Panc1 (cell line): ENCODE measurements around the gene TMEM37. TPM values are rescaled to one million over a fixed set of nuclear protein-coding genes. Genes with fewer than 3 reads are reported as not detected.

Source experiments
- ATAC-seq: fragments of 200-7000 bp; cut with Tn5 transposase; 2 replicates; pipeline ENCODE4 v1.9.1; 2020; ENCODE audit warnings: mild to moderate bottlenecking, moderate library complexity
- BruUV-seq: library from RNA; stranded (reverse); fragments of 400-500 nt; replicated peaks from 2 replicates; lab custom pipeline; 2021; lab: Mats Ljungman, UMichigan
- CTCF ChIA-PET: fragments of 300-600 bp; sonication (Branson Sonifier 250); formaldehyde crosslinking; loops from one replicate; lab custom pipeline; 2022; ENCODE audit warnings: antibody characterized with exemption; lab: Charles Lee
- POLR2A ChIA-PET: fragments of 300-600 bp; sonication (Branson Sonifier 250); formaldehyde crosslinking; loops from one replicate; lab custom pipeline; 2022; ENCODE audit warnings: antibody characterized with exemption; lab: Charles Lee
- DNase-seq: peaks from one replicate; pipeline ENCODE4 v3.0.0-alpha.2; 2010; ENCODE audit warnings: low read depth, low spot score
- H3K27ac ChIP-seq: 2 replicates; pipeline ENCODE4 v1.5.1; 2011; ENCODE audit warnings: mild to moderate bottlenecking, low read length, inconsistent platforms
- H3K27me3 ChIP-seq: fragments of 200-500 bp; sonication (Bioruptor generic); 2 replicates; pipeline ENCODE4 v1.6.0; 2014; ENCODE audit warnings: low read length, inconsistent platforms; ENCODE audit not compliant: control insufficient read depth, insufficient read depth
- H3K36me3 ChIP-seq: fragments of 200-500 bp; sonication (Bioruptor generic); 2 replicates; pipeline ENCODE4 v1.5.1; 2014; ENCODE audit warnings: inconsistent platforms, mild to moderate bottlenecking, low read length, moderate library complexity; ENCODE audit not compliant: control insufficient read depth, insufficient read depth
- H3K4me1 ChIP-seq: 2 replicates; pipeline ENCODE4 v1.5.1; 2011; ENCODE audit warnings: inconsistent platforms, mild to moderate bottlenecking, low read length, moderate library complexity; ENCODE audit not compliant: control insufficient read depth, insufficient read depth
- H3K4me3 ChIP-seq, 2 experiments: 2 replicates each; pipeline ENCODE4 v1.5.1; 2011 to 2012; ENCODE audit warnings: low read depth in 2 of 2, low read length in 2 of 2, mild to moderate bottlenecking in 2 of 2, inconsistent platforms in 1 of 2, moderate library complexity in 1 of 2
- H3K9me3 ChIP-seq: fragments of 200-500 bp; sonication (Bioruptor generic); 2 replicates; pipeline ENCODE4 v1.5.1; 2014; ENCODE audit warnings: low read depth, mild to moderate bottlenecking, inconsistent platforms, low read length, moderate library complexity; ENCODE audit not compliant: control insufficient read depth, insufficient read depth
- CTCF ChIP-seq: fragments of 450-650 bp; IDR thresholded peaks from 2 replicates; pipeline ENCODE4 v1.5.1; 2017; ENCODE audit warnings: mild to moderate bottlenecking
- POLR2AphosphoS5 ChIP-seq: IDR thresholded peaks from 2 replicates; pipeline ENCODE4 v1.6.1; 2012; ENCODE audit warnings: mild to moderate bottlenecking, low read depth, low read length, moderate library complexity
- SIN3A ChIP-seq: IDR thresholded peaks from 2 replicates; pipeline ENCODE4 v1.6.1; 2012; ENCODE audit warnings: low read depth, mild to moderate bottlenecking, low read length, moderate library complexity, borderline replicate concordance; ENCODE audit not compliant: insufficient read depth
- TCF7L2 ChIP-seq: IDR thresholded peaks from 2 replicates; pipeline ENCODE4 v1.6.1; 2011; ENCODE audit warnings: mild to moderate bottlenecking, low read depth, low read length, inconsistent platforms
- in situ Hi-C: cut with HindIII; loops from 2 replicates; pipeline ENCODE4 v1.10.0; 2016; ENCODE audit warnings: low sequenced_read_pairs, low pct_unique_long_range_greater_than_20kb
- intact Hi-C: fragments of 100-400 bp; cut with micrococcal nuclease; formaldehyde crosslinking; loops from one replicate; pipeline ENCODE4 v1.10.0; 2022; ENCODE audit not compliant: unreplicated experiment
- total RNA-seq: library from RNA; stranded (reverse); gene quantifications from one replicate; pipeline ENCODE4 v1.2.1, GENCODE V29; 2021; ENCODE audit not compliant: unreplicated experiment
- TF ChIP-seq, protein P1 (sequence below), 2 experiments: IDR thresholded peaks; 2 replicates each; pipeline ENCODE4 v1.6.1; 2011 to 2012; ENCODE audit warnings: low read depth in 2 of 2, control low read depth in 1 of 2, low read length in 1 of 2, mild to moderate bottlenecking in 1 of 2, moderate library complexity in 1 of 2; ENCODE audit not compliant: insufficient read depth in 1 of 2

TMEM37 gene
- total RNA-seq, 1 experiment from 2014 or later, result 0.28 TPM

DNA sequence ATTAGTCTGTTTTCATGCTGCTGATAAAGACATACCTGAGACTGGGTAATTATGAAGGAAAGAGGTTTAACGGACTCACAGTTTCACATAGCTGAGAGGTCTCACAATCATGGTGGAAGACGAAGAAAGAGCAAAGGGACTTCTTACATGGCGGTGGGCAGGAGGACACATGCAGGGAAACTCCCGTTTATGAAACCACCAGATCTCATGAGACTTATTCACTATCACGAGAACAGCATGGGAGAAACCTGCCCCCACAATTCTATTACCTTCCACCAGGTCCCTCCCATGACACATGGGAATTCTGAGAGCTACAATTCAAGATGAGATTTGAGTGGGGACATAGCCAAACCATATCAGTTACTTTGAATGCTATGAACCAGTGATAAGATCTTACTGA is 48.5 kb downstream of the TMEM37 start:
- ChIA-PET POLR2A (no interaction called here), CTCF (interaction anchor here (0.7 kb wide), 1 partner anchor 10 kb away, joined by 3 read pairs; no protein-coding TSS in a partner anchor)
- in situ Hi-C loops (no loop called here), intact Hi-C loops (no loop called here)
- H3K9me3 ChIP-seq, result no peaks in the 10 kb centered on the region
- H3K36me3 ChIP-seq, result no peaks in the 10 kb centered on the region
- DNase-seq, result no peak
- BruUV-seq, result no TSS peak
- H3K27ac ChIP-seq, result no peak overlapping the region
- H3K4me1 ChIP-seq, result peaks cover 4% of the 10 kb centered on the region
- no peak for TF ChIP-seq CTCF
- TF ChIP-seq SIN3A, result no peak
- no peak for TF ChIP-seq TCF7L2
- no peak for TF ChIP-seq POLR2AphosphoS5
- TF ChIP-seq, protein P1, sequence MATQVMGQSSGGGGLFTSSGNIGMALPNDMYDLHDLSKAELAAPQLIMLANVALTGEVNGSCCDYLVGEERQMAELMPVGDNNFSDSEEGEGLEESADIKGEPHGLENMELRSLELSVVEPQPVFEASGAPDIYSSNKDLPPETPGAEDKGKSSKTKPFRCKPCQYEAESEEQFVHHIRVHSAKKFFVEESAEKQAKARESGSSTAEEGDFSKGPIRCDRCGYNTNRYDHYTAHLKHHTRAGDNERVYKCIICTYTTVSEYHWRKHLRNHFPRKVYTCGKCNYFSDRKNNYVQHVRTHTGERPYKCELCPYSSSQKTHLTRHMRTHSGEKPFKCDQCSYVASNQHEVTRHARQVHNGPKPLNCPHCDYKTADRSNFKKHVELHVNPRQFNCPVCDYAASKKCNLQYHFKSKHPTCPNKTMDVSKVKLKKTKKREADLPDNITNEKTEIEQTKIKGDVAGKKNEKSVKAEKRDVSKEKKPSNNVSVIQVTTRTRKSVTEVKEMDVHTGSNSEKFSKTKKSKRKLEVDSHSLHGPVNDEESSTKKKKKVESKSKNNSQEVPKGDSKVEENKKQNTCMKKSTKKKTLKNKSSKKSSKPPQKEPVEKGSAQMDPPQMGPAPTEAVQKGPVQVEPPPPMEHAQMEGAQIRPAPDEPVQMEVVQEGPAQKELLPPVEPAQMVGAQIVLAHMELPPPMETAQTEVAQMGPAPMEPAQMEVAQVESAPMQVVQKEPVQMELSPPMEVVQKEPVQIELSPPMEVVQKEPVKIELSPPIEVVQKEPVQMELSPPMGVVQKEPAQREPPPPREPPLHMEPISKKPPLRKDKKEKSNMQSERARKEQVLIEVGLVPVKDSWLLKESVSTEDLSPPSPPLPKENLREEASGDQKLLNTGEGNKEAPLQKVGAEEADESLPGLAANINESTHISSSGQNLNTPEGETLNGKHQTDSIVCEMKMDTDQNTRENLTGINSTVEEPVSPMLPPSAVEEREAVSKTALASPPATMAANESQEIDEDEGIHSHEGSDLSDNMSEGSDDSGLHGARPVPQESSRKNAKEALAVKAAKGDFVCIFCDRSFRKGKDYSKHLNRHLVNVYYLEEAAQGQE (IDR thresholded peaks at IDR 0.05; ENCODE audit: insufficient read depth in 1 of 2, low read depth in 2 of 2, low read length in 1 of 2), result no peak
- no peaks in the 10 kb centered on the region for H3K27me3 ChIP-seq
- ATAC-seq, result no peak
- H3K4me3 ChIP-seq, result no peak overlapping the region

DNA sequence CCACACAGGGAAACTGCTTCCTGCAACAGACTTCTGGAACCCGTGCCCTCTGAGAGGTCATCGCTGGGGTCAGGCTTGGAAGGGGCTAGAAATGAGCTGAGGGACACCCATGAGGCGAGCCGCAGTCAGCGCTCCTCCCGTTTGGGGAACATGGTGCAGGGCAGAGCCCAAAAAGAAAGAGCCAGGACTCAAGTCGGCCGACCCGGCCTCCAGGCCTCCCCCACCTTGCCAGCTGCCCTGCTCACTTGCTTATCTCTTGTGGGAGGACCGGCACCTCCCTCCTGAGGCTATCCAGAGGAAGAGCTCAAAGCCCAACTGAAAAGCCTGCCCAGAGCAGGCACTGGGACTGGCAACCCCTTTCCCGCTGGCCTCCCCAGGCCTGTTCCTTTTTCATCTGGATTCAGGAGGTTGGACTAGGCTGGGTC is 49.1 kb downstream of the TMEM37 start:
- BruUV-seq, result no TSS peak
- peaks cover 4% of the 10 kb centered on the region for H3K4me1 ChIP-seq
- no peak for DNase-seq
- no peak overlapping the region for H3K4me3 ChIP-seq
- in situ Hi-C loops (no loop called here), intact Hi-C loops (no loop called here)
- no peak overlapping the region for H3K27ac ChIP-seq
- ChIA-PET CTCF (no interaction called here), POLR2A (no interaction called here)
- TF ChIP-seq TCF7L2 (no peak), POLR2AphosphoS5 (no peak), SIN3A (no peak), CTCF (no peak)
- TF ChIP-seq, protein P1 (IDR thresholded peaks at IDR 0.05; ENCODE audit: insufficient read depth in 1 of 2, low read depth in 2 of 2, low read length in 1 of 2), result no peak
- no peaks in the 10 kb centered on the region for H3K27me3 ChIP-seq
- H3K36me3 ChIP-seq, result no peaks in the 10 kb centered on the region
- no peak for ATAC-seq
- H3K9me3 ChIP-seq, result no peaks in the 10 kb centered on the region
